K562 (cell line): ENCODE results near the gene CLSTN2. TPM values are rescaled to one million over a fixed set of nuclear protein-coding genes. Genes with fewer than 3 reads are reported as not detected.

Experiments
- BACH1 ChIP-seq: fragments of 200-800 bp; sonication (Bioruptor generic); IDR thresholded peaks from 2 replicates; pipeline ENCODE4 v1.6.1; 2016; ENCODE audit warnings: missing genetic modification characterization, missing compliant biosample characterization
- CEBPG ChIP-seq, 3 experiments: fragments of 200-800 bp in 1 of 3; sonication (Bioruptor generic) in 1 of 3; sonication (generic) in 1 of 3; formaldehyde crosslinking in 1 of 3; IDR thresholded peaks in 2 of 3; conservative IDR thresholded peaks in 1 of 3; 2 replicates each; pipeline versions ENCODE4 v1.6.1 to v1.8.0; 2016 to 2022; ENCODE audit warnings: missing compliant biosample characterization in 2 of 3, missing genetic modification characterization in 2 of 3, mild to moderate bottlenecking in 1 of 3, missing genetic modification reagents in 1 of 3
- E2F5 ChIP-seq: sonication (generic); formaldehyde crosslinking; IDR thresholded peaks from 2 replicates; pipeline ENCODE4 v1.8.0; 2022; ENCODE audit warnings: mild to moderate bottlenecking, missing genetic modification reagents
- FOXP4 ChIP-seq: sonication (generic); formaldehyde crosslinking; IDR thresholded peaks from 2 replicates; pipeline ENCODE4 v1.8.0; 2022; ENCODE audit warnings: mild to moderate bottlenecking, missing genetic modification reagents, borderline replicate concordance
- HMG20B ChIP-seq: fragments of 250-450 bp; sonication (Bioruptor Pico); IDR thresholded peaks from 2 replicates; pipeline ENCODE4 v1.5.0; 2021; ENCODE audit warnings: mild to moderate bottlenecking
- HNRNPLL ChIP-seq: fragments of 200-400 bp; formaldehyde crosslinking; IDR thresholded peaks from 2 replicates; pipeline ENCODE4 v1.6.1; 2017; ENCODE audit warnings: low read length, low read depth, mild to moderate bottlenecking; ENCODE audit not compliant: poor library complexity, severe bottlenecking
- ID3 ChIP-seq, 2 experiments: fragments of 250-450 bp in 1 of 2; fragments of 450-650 bp in 1 of 2; sonication (Bioruptor Pico) in 1 of 2; IDR thresholded peaks; 2 replicates each; pipeline versions ENCODE4 v1.6.1 to v1.8.0; 2016 to 2021; ENCODE audit warnings: mild to moderate bottlenecking in 2 of 2, moderate library complexity in 2 of 2, missing compliant biosample characterization in 1 of 2, missing genetic modification characterization in 1 of 2
- KAT7 ChIP-seq: sonication (generic); formaldehyde crosslinking; IDR thresholded peaks from 2 replicates; pipeline ENCODE4 v1.8.0; 2022; ENCODE audit warnings: missing genetic modification reagents, mild to moderate bottlenecking, borderline replicate concordance
- KAT8 ChIP-seq: fragments of 450-650 bp; IDR thresholded peaks from 2 replicates; pipeline ENCODE4 v1.6.1; 2016; ENCODE audit warnings: low read depth, mild to moderate bottlenecking
- MIER1 ChIP-seq: fragments of 450-650 bp; IDR thresholded peaks from 2 replicates; pipeline ENCODE4 v1.6.1; 2016; ENCODE audit warnings: antibody characterized with exemption, mild to moderate bottlenecking, low read depth
- NCOA4 ChIP-seq: fragments of 450-650 bp; IDR thresholded peaks from 2 replicates; pipeline ENCODE4 v1.6.1; 2018; ENCODE audit warnings: mild to moderate bottlenecking; ENCODE audit not compliant: partially characterized antibody
- NCOA6 ChIP-seq: fragments of 450-650 bp; IDR thresholded peaks from 2 replicates; pipeline ENCODE4 v1.6.1; 2017; ENCODE audit warnings: mild to moderate bottlenecking
- NEUROD1 ChIP-seq: fragments of 150-350 bp; IDR thresholded peaks from 2 replicates; pipeline ENCODE4 v1.6.1; 2014; ENCODE audit warnings: borderline replicate concordance, low read length, low read depth; ENCODE audit not compliant: partially characterized antibody
- NR2C1 ChIP-seq, 2 experiments: fragments of 450-650 bp; IDR thresholded peaks; 2 replicates each; pipeline ENCODE4 v1.6.1; 2017; ENCODE audit warnings: mild to moderate bottlenecking in 2 of 2, antibody characterized with exemption in 1 of 2, inconsistent platforms in 1 of 2, missing compliant biosample characterization in 1 of 2, missing genetic modification characterization in 1 of 2
- SMARCA4 ChIP-seq: fragments of 450-650 bp; IDR thresholded peaks from 2 replicates; pipeline ENCODE4 v1.6.1; 2016
- STAT5B ChIP-seq: fragments of 250-450 bp; sonication (Bioruptor Pico); IDR thresholded peaks from 2 replicates; pipeline ENCODE4 v1.8.0; 2021; ENCODE audit warnings: mild to moderate bottlenecking, inconsistent platforms
- ZBTB33 ChIP-seq: sonication (generic); formaldehyde crosslinking; IDR thresholded peaks from 2 replicates; pipeline ENCODE4 v1.8.1; 2023; ENCODE audit warnings: mild to moderate bottlenecking, missing genetic modification reagents
- ZNF23 ChIP-seq: fragments of 250-450 bp; sonication (Bioruptor Pico); IDR thresholded peaks from 2 replicates; pipeline ENCODE4 v1.4.0; 2020; ENCODE audit warnings: mild to moderate bottlenecking
- ZNF512 ChIP-seq: IDR thresholded peaks from 2 replicates; pipeline ENCODE4 v1.6.1; 2016; ENCODE audit warnings: missing genetic modification characterization, missing compliant biosample characterization
- ZNF785 ChIP-seq: fragments of 250-450 bp; sonication (Bioruptor Pico); IDR thresholded peaks from 2 replicates; pipeline ENCODE4 v1.4.0; 2020; ENCODE audit warnings: mild to moderate bottlenecking
- polyA plus RNA-seq, 8 experiments: library from polyadenylated mRNA; depleted of rRNA in 4 of 8; stranded (reverse) in 5 of 8; unstranded in 3 of 8; fragments of >200 nt; fragmentation: Nextera tagmentation in 2 of 8; fragmentation: Illumina TruSeq in 1 of 8; extraction: Ambion mirVana in 2 of 8; extraction: Trizol in 1 of 8; gene quantifications; 2 replicates each; pipeline versions ENCODE4 v1.2.1 to v1.2.3, GENCODE V29; 2011 to 2014; ENCODE audit warnings: inconsistent platforms in 1 of 8, missing spikeins in 1 of 8
- total RNA-seq, 7 experiments: library from RNA; depleted of rRNA in 6 of 7; stranded (reverse); fragments of >200 nt in 6 of 7; fragmentation: Illumina TruSeq in 2 of 7; extraction: Trizol in 2 of 7; gene quantifications; 2 replicates each; pipeline versions ENCODE4 v1.2.1 to v1.2.3, GENCODE V29; 2011 to 2021; ENCODE audit warnings: low replicate concordance in 1 of 7

Gene CLSTN2
- total and polyA plus RNA-seq, 9 of the 15 experiments (the other 6 are each of a cell fraction or from before 2014, with no cell fraction given), result 0.02 to 0.04 (median 0.04) TPM; not detected in 6

GRCh38 chr3:140163159-140163763 is 228.3 kb downstream of the CLSTN2 start (continued):
- TF ChIP-seq ZNF785 (CRISPR knock-in tag) (no peak), KAT7 (CRISPR knock-in tag) (no peak), CEBPG (CRISPR knock-in tag; IDR thresholded peaks at IDR 0.05) (no peak), CEBPG (tag; conservative IDR thresholded peaks at IDR 0.05 in 1 of 2, IDR thresholded peaks at IDR 0.05 in 1 of 2) (peak; percentile 52 to 82), HMG20B (CRISPR knock-in tag) (no peak), FOXP4 (CRISPR knock-in tag) (no peak), MIER1 (no peak), BACH1 (tag) (no peak), NR2C1 (IDR thresholded peaks at IDR 0.05) (no peak), NR2C1 (tag; IDR thresholded peaks at IDR 0.05) (no peak), STAT5B (CRISPR knock-in tag) (no peak), ZNF512 (tag) (no peak), ZBTB33 (CRISPR knock-in tag) (no peak), KAT8 (no peak), NCOA4 (no peak), HNRNPLL (no peak), NEUROD1 (no peak), E2F5 (no peak), ZNF23 (CRISPR knock-in tag) (no peak), NCOA6 (no peak), ID3 (CRISPR knock-in tag; IDR thresholded peaks at IDR 0.05) (no peak), ID3 (tag; IDR thresholded peaks at IDR 0.05) (no peak), SMARCA4 (no peak)
